Measurements from ENCODE around the gene MSMB. TPM values are rescaled to one million over a fixed set of nuclear protein-coding genes. Genes with fewer than 3 reads are reported as not detected.
"Not testable (repeated sequence)": the region's sequence is repeated elsewhere in the genome, so short reads cannot be mapped to it uniquely, and the experiment has no call there.

MSMB gene, protein sequence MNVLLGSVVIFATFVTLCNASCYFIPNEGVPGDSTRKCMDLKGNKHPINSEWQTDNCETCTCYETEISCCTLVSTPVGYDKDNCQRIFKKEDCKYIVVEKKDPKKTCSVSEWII
- not detected for polyA plus RNA-seq (2012; ENCODE audit: insufficient read depth, insufficient read length)

GRCh38 chr10:46046261-46046660 lies at the start of gene MSMB:
TSS of gene MSMB (minus strand) at chr10:46046269. CDS start at chr10:46046237, 32 bp downstream.
- no peak within 1 kb of the TSS for H3K4me3 ChIP-seq (ENCODE audit: low read length)
- no peak for DNase-seq (ENCODE audit: low read depth, low spot score)

- peak; percentile 79 for DNase-seq (ENCODE audit: low read depth, low spot score)
- H3K4me3 ChIP-seq (ENCODE audit: low read length), result peak overlapping the region; percentile 37
Measured at GRCh38 chr10:46094931-46095750, 49.1 kb upstream of the MSMB start.

DNA sequence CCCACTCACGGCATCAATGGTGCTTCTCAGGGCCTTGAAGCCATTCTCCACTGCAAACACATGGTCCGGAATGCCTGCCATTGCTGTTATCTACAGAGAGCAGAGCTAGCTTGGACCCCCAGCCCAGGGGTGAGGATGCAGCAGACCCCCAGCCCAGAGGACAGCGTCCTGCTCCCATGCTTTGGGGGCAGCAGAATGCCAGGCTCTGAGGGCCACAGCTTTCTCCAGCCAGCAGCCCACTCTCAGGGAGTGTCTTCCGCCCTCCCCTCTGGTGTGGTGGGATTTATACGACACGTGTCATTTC lies 48.1 kb upstream of the MSMB start:
- no peak overlapping the region for H3K4me3 ChIP-seq (ENCODE audit: low read length)
- no peak for DNase-seq (ENCODE audit: low read depth, low spot score)

DNA sequence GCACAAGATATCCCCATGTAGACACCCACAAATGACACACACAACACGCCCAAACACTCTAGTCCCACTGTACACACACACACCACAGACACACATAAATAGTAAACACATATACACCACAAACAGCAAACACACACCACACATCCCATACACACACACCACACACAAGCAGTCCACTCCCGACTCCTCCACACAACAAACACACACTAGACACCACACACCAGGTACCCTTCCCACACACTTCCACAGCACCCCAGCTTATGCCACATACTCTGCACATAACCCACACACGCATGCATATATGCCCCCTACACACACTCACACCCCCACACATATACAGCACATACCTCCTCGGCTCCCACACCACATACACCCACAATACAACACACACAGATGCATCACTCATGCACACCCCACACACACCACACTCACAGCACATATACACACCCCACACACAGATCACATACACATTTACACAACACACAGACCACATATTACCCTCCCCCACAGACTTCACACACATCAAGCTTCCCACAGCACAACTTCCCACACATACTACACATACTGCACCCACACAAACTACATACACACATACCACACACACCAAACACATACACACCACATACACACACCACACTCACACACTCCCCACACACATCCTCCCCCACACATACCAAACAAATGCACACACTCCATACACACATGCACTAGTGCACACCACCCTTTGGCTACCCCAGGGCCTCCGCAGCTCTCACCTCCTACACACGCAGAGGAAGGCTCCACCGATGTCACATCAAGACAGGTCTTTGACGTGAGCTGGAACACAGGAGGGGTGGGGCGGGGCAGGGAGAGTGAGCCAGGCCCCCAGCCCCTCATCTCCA lies 47.5 kb upstream of the MSMB start:
- not testable (repeated sequence) for DNase-seq (ENCODE audit: low read depth, low spot score); H3K4me3 ChIP-seq (ENCODE audit: low read length)

- peak overlapping the region; percentile 21; the same call in 1 of the 2 replicates for H3K4me3 ChIP-seq (ENCODE audit: low read length)
- peak; percentile 95 for DNase-seq (ENCODE audit: low read depth, low spot score)
Measured at GRCh38 chr10:46092524-46093081, 46.5 kb upstream of the MSMB start.

- no peak for DNase-seq (ENCODE audit: low read depth, low spot score)
- peak overlapping the region; percentile 20; the same call in 1 of the 2 replicates for H3K4me3 ChIP-seq (ENCODE audit: low read length)
Measured at GRCh38 chr10:46091828-46092523, 45.9 kb upstream of the MSMB start.

- DNase-seq (ENCODE audit: low read depth, low spot score), result peak; percentile 55
- no peak overlapping the region for H3K4me3 ChIP-seq (ENCODE audit: low read length)
Measured at GRCh38 chr10:46091080-46091827, 45.2 kb upstream of the MSMB start.

DNA sequence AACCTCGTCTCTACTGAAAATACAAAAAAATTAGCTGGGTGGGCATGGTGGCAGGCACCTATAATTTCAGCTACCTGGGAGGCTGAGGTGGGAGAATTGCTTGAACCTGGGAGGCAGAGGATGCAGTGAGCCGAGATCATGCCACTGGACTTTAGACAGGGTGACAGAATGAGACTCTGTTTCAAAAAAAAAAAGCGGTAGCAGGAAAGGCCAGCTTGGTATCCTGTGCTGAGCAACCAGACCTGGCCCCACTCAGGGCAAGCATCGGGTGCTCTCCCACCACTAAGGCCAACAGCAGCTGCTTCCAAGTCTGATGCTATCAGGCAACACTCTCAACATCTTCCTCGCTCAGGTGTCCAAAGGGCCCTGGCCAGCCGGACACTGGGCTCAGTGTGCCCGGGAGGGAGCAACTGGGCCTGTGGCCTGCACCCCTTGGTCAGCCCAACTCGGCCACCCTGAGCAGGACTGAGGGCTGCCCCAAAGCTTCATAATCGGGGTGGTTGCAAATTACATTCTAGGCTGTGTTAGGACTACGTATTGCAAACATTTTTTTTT lies 44.3 kb upstream of the MSMB start:
- no peak for DNase-seq (ENCODE audit: low read depth, low spot score)

GRCh38 chr10:46087381-46087780 lies 41.3 kb upstream of the MSMB start:
- not testable (repeated sequence) for DNase-seq (ENCODE audit: low read depth, low spot score); H3K4me3 ChIP-seq (ENCODE audit: low read length)

More for the DNA sequence above, 44.3 kb upstream of the MSMB start:
- H3K4me3 ChIP-seq (ENCODE audit: low read length), result no peak overlapping the region

- DNase-seq (ENCODE audit: low read depth, low spot score), result no peak
- H3K4me3 ChIP-seq (ENCODE audit: low read length), result no peak overlapping the region
Measured at GRCh38 chr10:46084321-46085165, 38.5 kb upstream of the MSMB start.

DNA sequence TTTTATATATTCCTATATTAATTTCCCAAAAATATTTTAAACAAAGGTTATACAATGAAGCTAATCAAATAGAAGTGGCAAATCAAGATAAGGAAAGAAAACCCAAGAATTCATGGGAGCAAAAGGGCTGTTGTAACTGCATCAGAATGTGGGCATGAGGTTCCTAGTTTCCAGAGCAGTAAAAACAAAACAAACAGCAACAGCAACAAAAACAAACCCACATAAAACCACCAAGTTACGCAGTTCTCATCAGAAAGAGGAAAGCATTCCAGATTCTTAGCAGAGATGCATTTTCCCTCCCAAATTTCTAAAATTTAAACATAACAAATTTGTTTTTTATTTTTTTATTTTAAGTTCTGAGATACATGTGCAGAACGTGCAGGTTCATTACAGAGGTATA lies 34.8 kb upstream of the MSMB start:
- no peak overlapping the region for H3K4me3 ChIP-seq (ENCODE audit: low read length)
- DNase-seq (ENCODE audit: low read depth, low spot score), result no peak

GRCh38 chr10:46079831-46080585 lies 33.9 kb upstream of the MSMB start:
- peak; percentile 60 for DNase-seq (ENCODE audit: low read depth, low spot score)
- H3K4me3 ChIP-seq (ENCODE audit: low read length), result no peak overlapping the region

GRCh38 chr10:46077731-46078413 lies 31.8 kb upstream of the MSMB start:
- no peak overlapping the region for H3K4me3 ChIP-seq (ENCODE audit: low read length)
- DNase-seq (ENCODE audit: low read depth, low spot score), result no peak

- peak; percentile 87 for DNase-seq (ENCODE audit: low read depth, low spot score)
- no peak overlapping the region for H3K4me3 ChIP-seq (ENCODE audit: low read length)
Measured at GRCh38 chr10:46077141-46077554, 31.1 kb upstream of the MSMB start.

DNA sequence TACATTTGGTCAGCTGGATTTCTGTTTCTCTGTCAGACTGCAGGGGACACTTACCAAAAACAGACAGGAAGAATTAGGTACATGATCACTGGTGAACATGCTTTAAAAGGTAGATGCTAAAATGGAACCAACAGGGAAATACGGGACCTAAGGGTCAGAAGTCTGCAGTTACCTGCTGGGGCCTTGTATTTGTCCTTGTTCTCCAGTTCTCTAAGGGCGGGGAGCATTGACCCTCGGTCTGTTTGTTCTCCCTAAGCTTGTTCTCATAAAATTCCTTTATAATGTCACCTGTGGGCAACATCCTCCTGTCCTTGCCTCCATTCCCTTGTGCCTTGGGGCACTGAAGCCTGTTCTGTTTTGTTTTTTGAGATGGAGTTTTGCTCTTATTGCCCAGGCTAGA lies 29.8 kb upstream of the MSMB start:
- no peak overlapping the region for H3K4me3 ChIP-seq (ENCODE audit: low read length)
- no peak for DNase-seq (ENCODE audit: low read depth, low spot score)

Data from Jurkat, Clone E6-1 (cell line).